PC-9 (cell line): Measurements from ENCODE around the gene CD93. TPM values are rescaled to one million over a fixed set of nuclear protein-coding genes. Genes with fewer than 3 reads are reported as not detected.
A peak's percentile ranks its signal among the peaks of the same experiment; 100 is the strongest.

Source experiments
- BruUV-seq: library from RNA; stranded (reverse); fragments of 400-500 nt; replicated peaks from 2 replicates; lab custom pipeline; 2021; lab: Mats Ljungman, UMichigan
- CTCF ChIA-PET: fragments of 300-600 bp; sonication (Branson Sonifier 250); formaldehyde crosslinking; loops from one replicate; lab custom pipeline; 2022; ENCODE audit warnings: antibody characterized with exemption; lab: Charles Lee
- POLR2A ChIA-PET: fragments of 300-600 bp; sonication (Branson Sonifier 250); formaldehyde crosslinking; loops from one replicate; lab custom pipeline; 2022; ENCODE audit warnings: antibody characterized with exemption; ENCODE audit not compliant: unreplicated experiment; lab: Charles Lee
- DNase-seq, 2 experiments: peaks; one replicate each; pipeline versions ENCODE4 v3.0.0 to v3.0.0-alpha.2; 2015 to 2022; ENCODE audit warnings: mixed read lengths in 1 of 2
- H2AFZ ChIP-seq: fragments of 200-600 bp; sonication (generic); 2 replicates; pipeline ENCODE4 v1.8.1; 2017; ENCODE audit warnings: antibody characterized with exemption
- H3F3A ChIP-seq: fragments of 200-600 bp; sonication (generic); 2 replicates; pipeline ENCODE4 v1.8.1; 2017; ENCODE audit warnings: antibody characterized with exemption, mild to moderate bottlenecking, low read depth; ENCODE audit not compliant: insufficient read depth
- H3K27ac ChIP-seq: fragments of 200-600 bp; sonication (generic); 2 replicates; pipeline ENCODE4 v1.6.1; 2016; ENCODE audit warnings: mixed run types
- H3K27me3 ChIP-seq: fragments of 200-600 bp; sonication (generic); 2 replicates; pipeline ENCODE4 v1.6.1; 2016; ENCODE audit warnings: low read depth, mixed run types; ENCODE audit not compliant: insufficient read depth
- H3K36me3 ChIP-seq: fragments of 200-600 bp; sonication (generic); 2 replicates; pipeline ENCODE4 v1.6.1; 2016; ENCODE audit warnings: low read depth, mixed run types
- H3K4me1 ChIP-seq: fragments of 200-600 bp; sonication (generic); replicated peaks from 2 replicates; pipeline ENCODE4 v1.6.1; 2016; ENCODE audit warnings: mixed run types; ENCODE audit not compliant: insufficient read depth
- H3K4me2 ChIP-seq: fragments of 200-600 bp; sonication (generic); 2 replicates; pipeline ENCODE4 v1.6.1; 2017; ENCODE audit warnings: mixed run types
- H3K4me3 ChIP-seq: fragments of 200-600 bp; sonication (generic); 2 replicates; pipeline ENCODE4 v1.6.1; 2016; ENCODE audit warnings: mixed run types
- H3K79me2 ChIP-seq: fragments of 200-600 bp; sonication (generic); 2 replicates; pipeline ENCODE4 v1.6.1; 2017; ENCODE audit warnings: low read depth, mixed run types
- H3K9me2 ChIP-seq: fragments of 200-600 bp; sonication (generic); 2 replicates; pipeline ENCODE4 v1.8.1; 2017; ENCODE audit warnings: mild to moderate bottlenecking; ENCODE audit not compliant: insufficient read depth
- H3K9me3 ChIP-seq: fragments of 200-600 bp; sonication (generic); 2 replicates; pipeline ENCODE4 v1.8.1; 2016; ENCODE audit warnings: low read depth; ENCODE audit not compliant: insufficient read depth
- H4K20me1 ChIP-seq: fragments of 200-600 bp; sonication (generic); 2 replicates; pipeline ENCODE4 v1.8.1; 2017; ENCODE audit not compliant: insufficient read depth
- CTCF ChIP-seq: fragments of 200-600 bp; sonication (generic); conservative IDR thresholded peaks from 2 replicates; pipeline ENCODE4 v1.6.1; 2017; ENCODE audit warnings: mixed run types, antibody characterized with exemption, mild to moderate bottlenecking, moderate library complexity
- EZH2 ChIP-seq: fragments of 200-600 bp; sonication (generic); IDR thresholded peaks from 2 replicates; pipeline ENCODE4 v1.8.0; 2017; ENCODE audit warnings: antibody characterized with exemption, low read depth
- intact Hi-C: fragments of 100-400 bp; cut with micrococcal nuclease; formaldehyde crosslinking; loops from one replicate; pipeline ENCODE4 v1.10.0; 2022; ENCODE audit not compliant: unreplicated experiment
- total RNA-seq: library from RNA; stranded (reverse); gene quantifications from 2 replicates; pipeline ENCODE4 v1.2.3, GENCODE V29; 2021

Gene CD93
- total RNA-seq, 1 experiment from 2014 or later = 0.07 TPM

- H3K9me2 ChIP-seq = peaks cover 4% of the 10 kb centered on the region; the same call in 1 of the 2 replicates
- BruUV-seq = no TSS peak
- CTCF ChIA-PET = no interaction called here
- intact Hi-C loops = no loop called here
- H3K4me1 ChIP-seq = peaks cover 7% of the 10 kb centered on the region; the same call in 1 of the 2 replicates
- H3K9me3 ChIP-seq = no peaks in the 10 kb centered on the region
- no peak overlapping the region for H2AFZ ChIP-seq
- no peaks in the 10 kb centered on the region for H3K27me3 ChIP-seq
- no peaks in the 10 kb centered on the region for H3K79me2 ChIP-seq
- no peaks in the 10 kb centered on the region for H3K36me3 ChIP-seq
- H3F3A ChIP-seq = no peaks in the 10 kb centered on the region
- POLR2A ChIA-PET = interaction anchor here (0.6 kb wide), 1 partner anchor 524 kb away, joined by 4 read pairs; no protein-coding TSS in a partner anchor
- no peak overlapping the region for H3K4me2 ChIP-seq
- no peak for DNase-seq
- H4K20me1 ChIP-seq = no peaks in the 10 kb centered on the region
- TF ChIP-seq CTCF = no peak
- no peak for TF ChIP-seq EZH2
- H3K4me3 ChIP-seq = no peak overlapping the region
- H3K27ac ChIP-seq = no peak overlapping the region
Measured at GRCh38 chr20:23058240-23058639, 27.9 kb downstream of the CD93 start.

- POLR2A ChIA-PET = no interaction called here
- Histone ChIP-seq H3F3A (peaks cover 12% of the 10 kb centered on the region; the same call in 1 of the 2 replicates), H3K4me1 (peaks cover 11% of the 10 kb centered on the region), H3K4me3 (no peak overlapping the region), H3K27me3 (no peaks in the 10 kb centered on the region), H2AFZ (no peak overlapping the region), H3K79me2 (peaks cover 12% of the 10 kb centered on the region; the same call in 1 of the 2 replicates), H3K36me3 (no peaks in the 10 kb centered on the region), H4K20me1 (no peaks in the 10 kb centered on the region), H3K9me3 (no peaks in the 10 kb centered on the region), H3K4me2 (no peak overlapping the region), H3K27ac (no peak overlapping the region), H3K9me2 (no peaks in the 10 kb centered on the region)
- no peak for DNase-seq
- intact Hi-C loops = loop anchor here (5.0 kb wide), 1 partner anchor 184 kb away; no protein-coding TSS in a partner anchor
- CTCF ChIA-PET = interaction anchor here (1.3 kb wide), 1 partner anchor 148 kb away, joined by 8 read pairs; no protein-coding TSS in a partner anchor
- no peak for TF ChIP-seq EZH2
- TF ChIP-seq CTCF = no peak
- no TSS peak for BruUV-seq
Measured at GRCh38 chr20:23052904-23053303, 33.2 kb downstream of the CD93 start.

- peak; percentile 89 for TF ChIP-seq CTCF
- no peak for TF ChIP-seq EZH2
- Histone ChIP-seq H3K27ac (peak overlapping the region; percentile 97), H3K27me3 (no peaks in the 10 kb centered on the region), H3K4me2 (peak overlapping the region; percentile 93), H3K4me1 (peaks cover 22% of the 10 kb centered on the region), H3K36me3 (no peaks in the 10 kb centered on the region), H3K79me2 (peaks cover 30% of the 10 kb centered on the region), H3K9me3 (no peaks in the 10 kb centered on the region), H3K4me3 (peak overlapping the region; percentile 75), H3F3A (peaks cover 23% of the 10 kb centered on the region), H2AFZ (peak overlapping the region; percentile 84), H3K9me2 (no peaks in the 10 kb centered on the region), H4K20me1 (no peaks in the 10 kb centered on the region)
- DNase-seq = peak; percentile 73 to 82
- TSS peak; percentile 27 for BruUV-seq
- intact Hi-C loops = loop anchor here (1.0 to 5.0 kb wide), 4 partner anchors 150 to 360 kb away; no protein-coding TSS in a partner anchor
- ChIA-PET CTCF (interaction anchor here (0.6 to 1.4 kb wide), 5 partner anchors 96 to 193 kb away, joined by 3 to 6 read pairs (median 4); no protein-coding TSS in a partner anchor), POLR2A (interaction anchor here (0.5 to 0.6 kb wide), 2 partner anchors 283 to 299 kb away, joined by 4 to 8 read pairs; no protein-coding TSS in a partner anchor)
Measured at GRCh38 chr20:23050847-23051627, 35.1 kb downstream of the CD93 start.
